IMR-90 (cell line): ENCODE data around the gene LRRK2. TPM values are rescaled to one million over a fixed set of nuclear protein-coding genes. Genes with fewer than 3 reads are reported as not detected.

ENCODE experiments used
- ATAC-seq: fragments of 200-7000 bp; cut with Tn5 transposase; 2 replicates; pipeline ENCODE4 v1.9.1; 2020; ENCODE audit warnings: low read depth, mild to moderate bottlenecking, moderate library complexity
- BruUV-seq: library from RNA; stranded (reverse); fragments of 400-500 nt; replicated peaks from 2 replicates; lab custom pipeline; 2021; lab: Mats Ljungman, UMichigan
- CTCF ChIA-PET: fragments of 300-600 bp; formaldehyde crosslinking; extraction: SDS; loops from one replicate; lab custom pipeline; 2021; ENCODE audit warnings: antibody characterized with exemption; lab: Yijun Ruan, JAX
- POLR2A ChIA-PET: fragments of 300-600 bp; sonication (Branson Sonifier 250); formaldehyde crosslinking; loops from one replicate; lab custom pipeline; 2022; ENCODE audit warnings: antibody characterized with exemption; ENCODE audit not compliant: unreplicated experiment; lab: Charles Lee
- DNase-seq: peaks from one replicate; pipeline ENCODE4 v3.0.0; 2013
- H2AFZ ChIP-seq: replicated peaks from 2 replicates; pipeline ENCODE3; 2013; ENCODE audit warnings: low read length, mild to moderate bottlenecking; ENCODE audit not compliant: poor library complexity
- H2AK5ac ChIP-seq: 2 replicates; pipeline ENCODE4 v1.6.1; 2013; ENCODE audit warnings: low read depth, low read length, inconsistent platforms
- H2AK9ac ChIP-seq: replicated peaks from 2 replicates; pipeline ENCODE3; 2013; ENCODE audit warnings: mild to moderate bottlenecking, low read depth, low read length, moderate library complexity; ENCODE audit not compliant: poor library complexity
- H2BK120ac ChIP-seq: 2 replicates; pipeline ENCODE4 v1.6.1; 2013; ENCODE audit warnings: low read depth, low read length, inconsistent platforms
- H2BK15ac ChIP-seq: 3 replicates; pipeline ENCODE4 v1.6.1; 2013; ENCODE audit warnings: low read depth, low read length, inconsistent platforms
- H2BK20ac ChIP-seq: 2 replicates; pipeline ENCODE4 v1.6.1; 2013; ENCODE audit warnings: low read depth, mild to moderate bottlenecking, inconsistent platforms, low read length, moderate library complexity
- H2BK5ac ChIP-seq: 2 replicates; pipeline ENCODE4 v1.6.1; 2013; ENCODE audit warnings: mild to moderate bottlenecking, low read depth, low read length, inconsistent platforms; ENCODE audit not compliant: poor library complexity, severe bottlenecking
- H3K14ac ChIP-seq: replicated peaks from 2 replicates; pipeline ENCODE4 v1.6.1; 2013; ENCODE audit warnings: low read depth, low read length, inconsistent platforms
- H3K18ac ChIP-seq: 2 replicates; pipeline ENCODE4 v1.6.1; 2013; ENCODE audit warnings: low read depth, low read length, control low read depth
- H3K23ac ChIP-seq: 2 replicates; pipeline ENCODE4 v1.6.1; 2013; ENCODE audit warnings: low read depth, low read length, inconsistent platforms
- H3K27ac ChIP-seq: 2 replicates; pipeline ENCODE4 v1.5.1; 2013; ENCODE audit warnings: mild to moderate bottlenecking, control low read depth, low read length; ENCODE audit not compliant: insufficient read depth
- H3K27me3 ChIP-seq: 2 replicates; pipeline ENCODE4 v1.6.1; 2013; ENCODE audit warnings: low read length; ENCODE audit not compliant: control insufficient read depth, insufficient read depth
- H3K36me3 ChIP-seq: 2 replicates; pipeline ENCODE4 v1.6.1; 2013; ENCODE audit warnings: low read length, mixed read lengths; ENCODE audit not compliant: control insufficient read depth, insufficient read depth
- H3K4ac ChIP-seq: 2 replicates; pipeline ENCODE4 v1.6.1; 2013; ENCODE audit warnings: low read depth, low read length, inconsistent platforms
- H3K4me1 ChIP-seq: 2 replicates; pipeline ENCODE4 v1.6.1; 2013; ENCODE audit warnings: low read length, mixed read lengths; ENCODE audit not compliant: control insufficient read depth, insufficient read depth
- H3K4me2 ChIP-seq: 2 replicates; pipeline ENCODE4 v1.6.1; 2013; ENCODE audit warnings: low read depth, mild to moderate bottlenecking, control low read depth, low read length, moderate library complexity
- H3K4me3 ChIP-seq: 2 replicates; pipeline ENCODE4 v1.5.1; 2013; ENCODE audit warnings: low read depth, mild to moderate bottlenecking, control low read depth, low read length, moderate library complexity; ENCODE audit not compliant: insufficient read depth
- H3K56ac ChIP-seq: 2 replicates; pipeline ENCODE4 v1.6.1; 2013; ENCODE audit warnings: low read length, inconsistent platforms; ENCODE audit not compliant: insufficient read depth; ENCODE audit errors: extremely low read depth
- H3K79me1 ChIP-seq, 2 experiments: 2 replicates each; pipeline ENCODE4 v1.6.1; 2013; ENCODE audit warnings: low read length in 2 of 2, inconsistent platforms in 1 of 2, low read depth in 1 of 2
- H3K9ac ChIP-seq: 2 replicates; pipeline ENCODE4 v1.6.1; 2013; ENCODE audit warnings: low read depth, low read length, control low read depth
- H3K9me1 ChIP-seq: 2 replicates; pipeline ENCODE4 v1.6.1; 2013; ENCODE audit warnings: low read length, inconsistent platforms; ENCODE audit not compliant: insufficient read depth
- H3K9me3 ChIP-seq: 2 replicates; pipeline ENCODE4 v1.6.1; 2013; ENCODE audit warnings: low read length; ENCODE audit not compliant: control insufficient read depth, insufficient read depth
- H4K20me1 ChIP-seq: 2 replicates; pipeline ENCODE4 v1.6.1; 2013; ENCODE audit warnings: low read length, inconsistent platforms; ENCODE audit not compliant: insufficient read depth
- H4K5ac ChIP-seq: 2 replicates; pipeline ENCODE4 v1.6.1; 2013; ENCODE audit warnings: mild to moderate bottlenecking, low read depth, low read length, control low read depth
- H4K8ac ChIP-seq, 2 experiments: 2 replicates each; pipeline ENCODE4 v1.6.1; 2013; ENCODE audit warnings: low read depth in 2 of 2, low read length in 2 of 2, control low read depth in 1 of 2, inconsistent platforms in 1 of 2
- H4K91ac ChIP-seq: 2 replicates; pipeline ENCODE4 v1.6.1; 2013; ENCODE audit warnings: low read depth, low read length, inconsistent platforms; ENCODE audit not compliant: insufficient read depth
- CTCF ChIP-seq: conservative IDR thresholded peaks from 2 replicates; pipeline ENCODE4 v1.5.1; 2012; ENCODE audit warnings: mild to moderate bottlenecking, low read depth, low read length, improper control_type of control experiment
- MXI1 ChIP-seq: IDR thresholded peaks from 2 replicates; pipeline ENCODE4 v1.6.1; 2012; ENCODE audit warnings: low read depth, mild to moderate bottlenecking, low read length, moderate library complexity, borderline replicate concordance
- WGBS, 2 experiments: methylation state at CpG; one replicate each; pipeline versions ENCODE4 v1.1.5 to v1.1.7; 2013; ENCODE audit warnings: missing lambda C conversion rate in 2 of 2; ENCODE audit not compliant: insufficient read length in 1 of 2; ENCODE audit errors: extremely low coverage in 2 of 2; 5-methylcytosine and 5-hydroxymethylcytosine counted together
- dilution Hi-C: fragments of 300-500 bp; cut with HindIII; formaldehyde crosslinking; loops from one replicate; pipeline ENCODE4 v1.14.3; 2018; ENCODE audit warnings: low sequenced_read_pairs; ENCODE audit not compliant: unreplicated experiment
- in situ Hi-C: fragments of 300-500 bp; cut with MboI; formaldehyde crosslinking; loops from 3 replicates; pipeline ENCODE4 v1.14.3; 2019; ENCODE audit warnings: low sequenced_read_pairs, inconsistent platforms, mixed read lengths
- intact Hi-C: fragments of 100-400 bp; cut with micrococcal nuclease; formaldehyde crosslinking; loops from 2 replicates; pipeline ENCODE4 v1.10.0; 2022
- polyA plus RNA-seq, 3 experiments: library from polyadenylated mRNA; depleted of rRNA; stranded (reverse); fragments of >200 nt; gene quantifications; 2 replicates each; pipeline ENCODE4 v1.2.3, GENCODE V29; 2012; ENCODE audit warnings: low replicate concordance in 1 of 3
- total RNA-seq: library from RNA; depleted of rRNA; stranded (reverse); fragments of >200 nt; gene quantifications from 2 replicates; pipeline ENCODE4 v1.2.3, GENCODE V29; 2012

LRRK2 gene
- total and polyA plus RNA-seq, 2 of the 4 experiments (the other 2 are of a cell fraction): 0.17 to 0.54 TPM

DNA sequence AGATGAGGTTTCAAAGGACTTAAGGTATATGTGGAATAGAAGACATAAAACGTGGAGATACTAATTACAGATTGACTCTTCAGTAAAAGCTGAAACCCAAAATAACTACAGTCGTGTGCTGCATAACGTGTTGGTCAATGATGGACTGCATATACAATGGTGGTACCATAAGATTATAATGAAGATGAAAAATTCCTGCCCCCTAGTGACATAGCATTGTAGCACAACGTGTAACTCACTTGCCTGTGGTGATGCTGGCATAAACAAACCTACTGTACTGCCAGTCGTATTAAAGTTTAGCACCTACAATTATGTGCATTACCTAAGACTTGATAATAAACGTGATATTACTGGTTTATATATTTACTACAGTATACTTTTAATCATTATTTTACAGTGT, 150.3 kb downstream of the LRRK2 start:
- Histone ChIP-seq H3K79me1 (no peaks in the 10 kb centered on the region), H3K4ac (no peak overlapping the region)
- no CpG with 5 or more reads among the region's 6 CpGs for WGBS, 2 experiments

More for the DNA sequence above, 150.3 kb downstream of the LRRK2 start:
- H2AK9ac ChIP-seq: no peak overlapping the region
- H3K14ac ChIP-seq: no peak overlapping the region
- H3K27ac ChIP-seq: no peak overlapping the region
- peak; percentile 0 for DNase-seq
- H4K91ac ChIP-seq: no peak overlapping the region
- no peak overlapping the region for H3K4me3 ChIP-seq
- no peak for ATAC-seq
- no peaks in the 10 kb centered on the region for H3K9me1 ChIP-seq
- no peaks in the 10 kb centered on the region for H3K9me3 ChIP-seq
- TF ChIP-seq MXI1: no peak
- TF ChIP-seq CTCF: peak; percentile 26; the same call in 1 of the 2 replicates
- H4K5ac ChIP-seq: no peak overlapping the region
- H3K36me3 ChIP-seq: no peaks in the 10 kb centered on the region
- no peak overlapping the region for H4K8ac ChIP-seq
- intact Hi-C loops: no loop called here
- POLR2A ChIA-PET: no interaction called here
- no peak overlapping the region for H3K23ac ChIP-seq
- no peak overlapping the region for H2AK5ac ChIP-seq
- H3K27me3 ChIP-seq: no peaks in the 10 kb centered on the region
- H3K4me2 ChIP-seq: no peak overlapping the region
- no peaks in the 10 kb centered on the region for H3K4me1 ChIP-seq
- dilution Hi-C loops: no loop called here
- H2BK15ac ChIP-seq: no peak overlapping the region
- no peak overlapping the region for H3K9ac ChIP-seq
- in situ Hi-C loops: no loop called here
- H2AFZ ChIP-seq: no peak overlapping the region
- H2BK120ac ChIP-seq: no peak overlapping the region
- CTCF ChIA-PET: no interaction called here
- no TSS peak for BruUV-seq
- H4K20me1 ChIP-seq: no peaks in the 10 kb centered on the region
- H3K18ac ChIP-seq: no peak overlapping the region
- H2BK20ac ChIP-seq: no peak overlapping the region
- no peak overlapping the region for H2BK5ac ChIP-seq
- H3K56ac ChIP-seq: no peak overlapping the region
